ENCODE results near the gene HOXB4.

HOXB4 gene

DNA sequence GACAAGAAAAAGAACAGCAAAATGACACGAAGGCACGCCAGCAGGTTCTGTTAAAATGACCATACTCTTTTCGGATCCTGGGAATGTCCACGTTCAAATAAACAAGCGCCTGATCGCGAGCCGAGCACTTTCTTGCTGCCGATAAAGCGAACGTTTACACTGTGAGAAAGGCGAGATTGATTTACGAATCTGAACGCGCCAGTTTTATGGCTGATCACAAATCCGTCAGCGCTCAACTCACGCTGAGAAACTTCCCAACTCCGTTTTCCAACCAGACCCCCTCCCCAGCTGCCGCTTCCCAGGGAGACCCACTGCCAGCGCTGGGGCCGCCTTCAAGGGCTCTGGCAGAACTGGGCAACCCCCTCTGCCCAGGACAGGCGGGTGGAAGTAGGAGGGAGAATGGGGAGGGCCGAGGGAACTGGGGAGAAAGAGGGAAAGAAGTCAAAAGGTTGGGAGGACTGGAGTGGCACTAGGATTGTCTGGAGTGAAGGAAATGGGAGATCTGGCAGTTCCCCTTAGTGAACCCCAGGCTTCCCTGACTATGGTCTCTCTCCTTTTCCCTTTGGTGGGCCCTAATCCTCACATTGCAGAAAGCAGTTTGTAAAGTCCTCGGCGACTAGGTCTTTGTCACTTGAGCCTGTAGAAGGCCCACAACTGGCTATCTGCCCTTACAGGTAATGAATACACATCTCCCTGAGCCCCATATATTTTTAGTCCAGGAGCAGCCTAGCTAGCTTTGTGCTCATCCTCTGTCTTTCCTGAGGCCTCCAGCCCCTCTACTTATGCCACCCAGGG lies 6.9 kb downstream of the HOXB4 start:
- no peak for DNase-seq

GRCh38 chr17:48570325-48571023 lies 7.7 kb downstream of the HOXB4 start:
- DNase-seq: no peak

- DNase-seq: no peak
Measured at GRCh38 chr17:48569674-48570324, 8.4 kb downstream of the HOXB4 start.

- no peak for DNase-seq
Measured at GRCh38 chr17:48569240-48569582, 8.9 kb downstream of the HOXB4 start.

- no peak for DNase-seq
Measured at GRCh38 chr17:48568499-48569239, 9.5 kb downstream of the HOXB4 start.

DNA sequence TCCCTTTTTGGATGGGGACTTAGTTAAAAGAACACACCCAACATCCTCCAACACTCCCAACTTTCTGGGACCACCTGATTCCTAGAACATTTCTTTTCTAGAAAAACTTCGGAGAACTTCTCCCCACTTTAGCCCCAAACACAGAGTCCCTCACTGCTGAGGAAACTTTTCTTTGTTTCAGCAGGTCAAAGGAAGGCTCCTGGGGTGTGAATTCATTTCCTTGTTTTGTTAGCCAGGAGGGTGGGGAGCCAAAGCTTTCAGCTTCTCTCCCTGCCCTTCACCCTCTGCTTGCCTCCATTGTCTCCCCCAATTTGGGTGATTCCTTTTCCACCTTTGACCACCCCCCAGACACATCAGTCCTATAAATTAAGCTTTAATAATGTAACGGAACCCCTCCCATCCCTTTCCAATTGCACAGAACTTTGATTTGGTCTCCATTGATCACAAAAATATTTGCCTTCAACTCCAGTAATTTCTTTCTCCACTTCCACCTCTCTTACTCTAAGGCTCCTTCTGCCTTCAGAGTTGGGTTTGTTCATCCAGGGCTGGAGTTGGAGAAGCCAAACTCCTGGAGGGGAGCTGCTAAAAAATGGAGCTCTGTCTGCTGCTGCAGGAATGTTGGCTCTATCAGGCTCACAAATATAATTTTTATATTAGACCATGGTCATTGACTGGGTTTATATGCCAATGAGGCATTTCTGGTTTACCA lies 10.3 kb downstream of the HOXB4 start:
- DNase-seq: no peak

GRCh38 chr17:48567209-48567608 lies 10.9 kb downstream of the HOXB4 start:
- DNase-seq: no peak

- no peak for DNase-seq
Measured at GRCh38 chr17:48566717-48567116, 11.4 kb downstream of the HOXB4 start.

- DNase-seq: no peak
Measured at GRCh38 chr17:48565925-48566710, 12.0 kb downstream of the HOXB4 start.

GRCh38 chr17:48565022-48565554 lies 13.1 kb downstream of the HOXB4 start:
- no peak for DNase-seq

DNA sequence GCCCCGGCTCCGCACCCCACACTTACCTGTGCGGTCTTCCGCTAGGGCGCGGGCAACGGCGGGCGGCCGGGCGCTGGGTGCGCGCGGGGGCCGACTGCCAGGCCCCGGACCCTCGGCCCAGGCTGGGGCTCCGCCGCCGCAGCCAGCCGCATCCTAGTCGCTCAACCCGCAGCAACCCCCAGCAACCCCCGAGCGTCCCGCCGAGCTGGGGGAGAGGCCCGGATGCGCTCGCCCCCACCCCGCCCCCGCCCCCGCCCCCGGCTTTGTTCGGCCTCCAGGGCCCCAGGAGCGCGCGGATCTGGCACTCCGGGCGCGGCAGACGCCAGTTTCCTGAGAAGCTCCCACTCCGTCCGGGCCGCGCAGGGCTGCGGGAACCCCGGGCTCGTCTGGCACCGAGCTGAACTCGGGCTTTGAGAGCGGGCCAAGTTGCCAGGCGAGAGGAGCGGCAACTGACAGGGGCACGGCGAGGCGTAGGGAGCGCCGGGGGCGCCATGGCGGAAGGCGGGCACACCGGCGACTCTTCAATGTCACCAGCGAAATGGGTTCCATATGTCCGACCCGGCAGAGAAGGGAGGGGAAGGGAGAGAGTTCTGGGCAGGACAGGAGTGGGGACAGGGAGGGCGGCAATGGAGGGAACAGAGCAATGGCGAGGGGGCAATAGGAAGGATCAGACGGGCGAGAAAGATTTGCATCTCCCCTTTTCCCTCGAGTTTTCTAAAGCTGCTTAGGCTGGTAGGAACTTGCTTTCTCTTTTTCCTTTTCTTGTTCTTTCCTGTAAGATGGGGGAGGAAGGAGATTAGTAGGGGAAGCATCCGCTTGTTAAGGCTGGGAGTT lies 13.7 kb downstream of the HOXB4 start:
- no peak for DNase-seq

- no peak for DNase-seq
Measured at GRCh38 chr17:48563867-48564187, 14.3 kb downstream of the HOXB4 start.

- no peak for DNase-seq
Measured at GRCh38 chr17:48563385-48563838, 14.7 kb downstream of the HOXB4 start.

DNA sequence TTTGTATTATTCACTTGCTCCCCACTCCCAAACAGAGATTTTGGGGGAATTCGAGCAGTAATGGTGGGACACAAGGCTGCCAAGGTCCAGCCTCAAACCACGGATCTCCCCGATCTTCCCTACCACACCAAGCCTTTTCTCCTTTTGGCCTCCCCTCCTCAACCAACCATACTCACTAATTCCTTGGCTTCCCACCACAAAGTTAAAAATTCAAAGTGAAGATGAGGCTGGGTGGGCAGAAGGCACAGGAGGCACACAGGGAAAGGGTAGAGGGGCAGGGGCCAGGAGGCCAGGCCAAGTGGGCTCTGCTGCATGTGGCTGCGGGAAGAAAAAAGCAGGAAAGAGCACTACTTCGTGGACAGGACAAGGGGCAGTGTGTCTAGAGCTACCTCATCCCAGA lies 15.2 kb downstream of the HOXB4 start:
- DNase-seq: no peak

DNA sequence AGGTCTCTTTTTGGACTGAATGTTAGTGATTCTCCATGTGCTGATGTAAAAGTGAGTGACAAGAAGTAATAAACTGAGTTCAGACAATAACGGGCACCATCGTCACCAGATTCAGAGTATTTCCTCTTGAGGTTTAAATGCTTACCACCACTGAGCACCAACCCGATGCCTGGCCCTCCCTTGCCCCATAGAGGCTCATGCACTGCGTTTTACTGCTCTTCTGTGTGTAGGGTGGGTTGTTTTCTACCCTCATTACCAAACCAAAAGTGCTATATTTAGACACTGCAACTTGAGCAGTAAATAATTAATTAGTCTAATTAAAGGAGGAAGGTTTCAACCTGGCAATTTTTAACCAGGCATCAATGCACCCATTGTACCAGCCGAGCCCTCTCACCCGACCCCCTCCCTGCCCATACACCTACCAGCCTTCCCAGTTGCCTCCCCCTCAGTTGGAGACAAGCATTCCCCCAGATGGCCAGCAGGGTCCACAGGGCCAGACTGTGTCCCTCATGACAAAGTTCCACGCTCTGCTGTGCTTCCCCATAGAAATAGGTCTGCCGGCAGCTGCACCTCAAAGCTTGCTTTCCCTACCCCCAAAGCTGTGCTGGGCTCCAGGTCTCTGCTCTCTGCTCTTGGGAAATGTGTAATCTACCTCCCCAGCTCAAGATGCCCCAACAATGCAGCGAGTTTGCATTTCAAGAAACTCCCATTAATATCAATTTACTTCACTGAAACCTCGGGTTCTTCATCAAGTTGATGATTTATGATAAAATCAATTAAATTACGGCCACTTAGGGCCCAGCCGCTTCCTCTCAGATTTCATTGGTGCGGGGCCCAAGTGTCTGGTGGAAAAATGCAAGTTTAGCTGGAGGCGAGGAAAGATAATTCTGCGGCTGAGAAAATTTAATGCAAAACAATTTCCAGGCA lies 16.0 kb downstream of the HOXB4 start:
- no peak for DNase-seq

DNA sequence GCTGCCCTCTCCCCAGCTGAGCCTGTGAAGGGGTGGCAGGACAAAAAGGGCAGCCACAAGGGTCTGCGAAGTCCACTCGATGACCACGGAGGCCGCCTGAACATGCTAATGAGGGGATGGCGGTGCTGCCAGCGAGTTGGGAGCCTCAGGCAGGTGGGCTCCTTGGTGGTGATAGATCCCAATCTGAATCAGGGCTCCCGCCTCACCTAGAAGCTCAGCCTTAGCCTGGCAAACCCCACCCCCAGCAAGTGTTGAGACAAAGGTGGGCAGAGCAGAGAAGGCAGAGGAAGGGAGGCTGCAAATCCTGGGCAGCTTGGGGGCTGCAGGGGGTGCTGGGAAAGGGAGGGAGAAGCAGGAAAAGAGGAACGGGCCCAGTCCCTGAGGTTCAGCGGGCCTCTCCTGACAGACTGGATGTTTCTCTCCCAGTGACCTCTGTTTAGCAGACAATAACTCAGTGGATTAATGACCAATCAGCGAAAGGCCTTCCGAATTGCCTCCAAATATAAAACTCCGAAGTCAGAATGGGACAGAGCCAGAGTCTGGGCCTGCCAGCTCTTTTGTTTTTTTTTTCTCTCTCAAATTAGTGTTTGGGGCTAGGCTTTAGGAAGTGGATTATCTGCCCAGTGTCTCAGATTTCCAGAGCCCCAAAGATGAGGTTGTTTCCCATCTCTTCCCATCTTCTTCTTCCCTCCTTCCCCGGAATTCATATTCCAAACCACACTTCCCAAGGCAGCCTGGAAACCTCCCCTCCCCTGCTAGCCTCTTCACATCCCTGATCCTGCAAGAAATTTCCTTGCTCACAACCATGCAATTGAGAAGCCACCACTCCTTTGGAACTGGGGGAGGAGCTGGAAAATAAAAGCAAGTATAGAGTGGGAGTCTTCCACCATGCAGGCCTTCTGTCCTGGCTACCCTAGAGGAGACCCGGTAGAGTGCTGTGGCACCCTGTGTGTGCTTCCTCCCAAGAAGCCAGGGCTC lies 18.0 kb downstream of the HOXB4 start:
- no peak for DNase-seq

DNA sequence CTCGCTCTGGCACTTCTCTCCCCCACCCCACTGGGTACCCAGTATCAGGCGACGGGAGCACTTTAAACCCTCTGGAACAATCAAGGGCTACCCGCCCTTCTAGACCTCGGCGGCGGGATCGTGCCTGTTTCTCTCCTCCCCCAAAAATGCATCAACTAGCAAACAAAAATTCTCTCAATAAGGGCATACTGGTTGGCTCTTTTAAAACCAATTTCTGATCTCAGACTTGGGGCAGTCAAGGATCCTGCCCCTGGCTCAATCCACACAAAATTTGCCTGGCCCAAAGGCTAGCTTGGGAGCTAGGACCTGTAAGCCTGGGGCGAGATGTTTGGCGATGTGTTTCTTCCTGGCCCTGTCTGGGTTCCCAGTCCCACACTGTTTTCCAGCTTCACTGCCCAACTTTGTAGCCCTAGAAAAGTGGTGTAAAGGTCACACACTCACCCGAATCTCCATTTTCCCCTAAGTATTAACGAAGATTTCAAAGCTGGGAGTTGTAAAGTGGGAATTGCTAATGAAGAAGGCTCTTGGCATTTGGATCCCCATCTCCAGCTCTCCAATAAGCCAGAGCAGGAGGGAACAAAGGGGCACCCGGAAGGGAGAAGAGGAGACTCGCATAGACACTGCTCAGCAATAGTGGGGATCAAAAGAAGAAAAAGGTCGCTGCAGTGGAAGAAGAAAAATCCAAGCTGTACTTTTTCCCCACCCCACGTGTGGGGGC lies 18.9 kb downstream of the HOXB4 start:
- no peak for DNase-seq

DNA sequence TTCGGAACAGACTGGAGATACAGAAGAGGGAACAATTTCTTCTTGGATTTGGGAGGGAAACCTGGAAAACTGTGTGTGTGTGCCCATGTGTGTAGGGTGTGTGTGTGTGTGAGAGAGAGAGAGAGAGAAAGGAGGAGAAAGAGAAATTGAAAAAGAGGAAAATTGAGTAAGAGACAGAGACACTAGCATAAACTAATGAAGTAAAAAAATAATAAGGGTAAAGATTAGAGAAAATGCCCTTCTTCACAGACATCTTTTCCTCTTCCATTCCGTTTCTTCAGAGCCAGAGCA lies 19.4 kb downstream of the HOXB4 start:
- no peak for DNase-seq
